GM21515 (cell line): ENCODE measurements around the gene PCYT2.

Experiments used
- ATAC-seq: cut with Tn5 transposase; IDR thresholded peaks from one replicate; pipeline ENCODE4 v1.9.1; 2021; ENCODE audit not compliant: unreplicated experiment

The PCYT2 gene

DNA sequence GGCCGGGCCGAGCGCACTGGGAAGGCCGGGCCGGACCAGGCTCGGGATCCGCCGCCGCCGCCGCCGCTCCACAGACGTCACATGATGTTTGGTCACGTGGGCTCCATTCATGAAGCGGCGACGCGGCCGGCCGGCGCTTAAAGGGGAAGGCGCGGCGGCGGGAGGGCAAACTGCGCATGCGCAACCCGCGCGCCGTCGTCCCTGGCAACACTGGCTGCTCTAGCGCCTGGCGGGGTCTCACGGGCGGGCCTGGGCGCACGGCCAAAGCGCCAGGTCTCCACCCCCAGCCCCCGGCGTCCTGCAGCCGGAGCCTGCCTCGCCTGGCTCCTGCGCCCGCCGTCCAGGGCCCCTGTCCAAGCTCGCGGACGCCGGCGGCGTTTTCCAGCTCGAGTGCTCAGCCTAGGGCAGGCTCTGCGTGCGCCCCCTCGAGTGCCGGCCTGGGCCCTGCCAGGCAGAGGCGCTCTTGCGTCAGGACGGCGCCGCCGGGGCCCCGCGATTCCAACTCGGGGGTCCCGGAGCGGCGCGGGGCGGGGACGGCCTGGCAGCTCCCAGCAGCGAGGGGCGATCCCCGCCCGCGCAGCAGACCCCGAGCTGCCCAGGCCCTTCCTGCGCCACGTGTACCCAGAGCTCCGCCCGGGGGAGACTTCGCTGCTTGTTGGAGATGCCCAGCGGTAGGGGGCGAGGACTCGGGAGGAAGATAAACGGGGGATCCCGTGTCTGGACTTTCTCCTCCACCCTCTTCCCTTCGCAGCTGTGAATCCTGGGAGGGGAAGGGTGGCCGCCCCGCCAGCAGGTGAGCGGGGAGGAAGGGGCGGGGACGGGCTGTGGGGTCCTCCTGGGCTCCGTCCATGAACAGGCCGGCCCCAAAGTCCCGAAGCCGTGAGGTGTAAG, 16.7 kb upstream of the PCYT2 start, which contains the start of gene MAFG:
TSS of gene MAFG (minus strand) at position 83 of the 891 bp plus-strand sequence. CDS start 4,550 bp downstream, outside the sequence.
- peak; percentile 49 for ATAC-seq

DNA sequence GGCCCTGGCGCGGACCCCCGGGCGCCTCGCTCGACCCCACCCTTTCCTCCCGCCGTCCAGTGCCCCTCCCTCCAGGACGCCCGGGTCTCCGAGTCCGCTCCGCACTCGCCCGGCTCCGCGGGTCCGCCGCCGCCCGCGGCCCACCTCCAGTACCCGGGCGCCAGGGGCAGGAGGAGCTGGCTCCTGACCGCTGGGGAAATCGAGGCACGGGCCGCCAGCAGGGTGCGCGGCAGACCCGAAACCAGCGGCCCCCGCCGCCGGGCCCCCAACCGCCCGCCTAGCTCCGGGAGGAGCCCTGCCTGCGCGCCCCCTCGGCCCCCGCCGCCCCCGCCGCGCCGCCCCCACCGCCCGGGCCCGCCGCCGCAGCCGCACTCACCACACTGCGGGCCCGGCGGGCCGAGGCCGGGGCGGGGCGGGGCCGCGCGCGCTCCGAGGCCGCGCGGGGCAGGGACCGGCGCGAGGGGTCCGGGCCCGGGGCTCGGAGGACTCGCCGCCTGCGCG, 16.0 kb upstream of the PCYT2 start:
- peak; percentile 15 for ATAC-seq

DNA sequence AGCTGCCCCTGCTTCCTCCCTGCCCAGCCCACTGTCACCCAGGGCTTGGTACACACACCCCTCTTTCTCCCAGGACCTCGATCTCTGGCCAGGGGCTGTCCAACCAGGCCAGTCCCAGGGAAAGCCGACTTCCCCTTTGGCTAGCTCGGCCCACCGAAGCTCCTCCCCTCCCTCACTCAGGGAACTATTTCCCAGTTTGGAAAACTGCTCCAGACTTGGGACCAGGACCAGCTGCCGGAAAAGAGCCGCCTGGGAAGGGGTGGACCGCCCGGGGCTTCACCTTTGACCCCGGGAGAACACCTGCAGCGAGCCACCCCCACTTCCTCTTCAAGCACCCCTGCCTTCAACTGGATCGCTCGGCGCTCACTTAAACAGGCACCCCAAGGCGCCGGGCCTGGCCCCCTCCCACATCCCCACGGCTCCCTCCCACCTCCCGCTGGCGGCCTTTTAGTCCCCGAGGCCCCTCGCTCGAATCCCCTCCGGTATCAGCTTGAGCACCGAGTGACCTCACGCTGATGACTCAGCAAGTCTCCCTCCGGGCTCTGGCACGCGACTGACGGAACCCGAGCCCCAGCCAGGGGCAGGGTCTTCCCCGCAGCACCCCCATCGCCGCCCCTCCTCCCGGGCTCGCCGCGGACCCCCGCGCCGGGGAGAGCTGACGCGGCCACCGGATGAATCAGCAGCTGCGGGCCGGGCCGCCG, 15.4 kb upstream of the PCYT2 start:
- peak; percentile 13 for ATAC-seq

DNA sequence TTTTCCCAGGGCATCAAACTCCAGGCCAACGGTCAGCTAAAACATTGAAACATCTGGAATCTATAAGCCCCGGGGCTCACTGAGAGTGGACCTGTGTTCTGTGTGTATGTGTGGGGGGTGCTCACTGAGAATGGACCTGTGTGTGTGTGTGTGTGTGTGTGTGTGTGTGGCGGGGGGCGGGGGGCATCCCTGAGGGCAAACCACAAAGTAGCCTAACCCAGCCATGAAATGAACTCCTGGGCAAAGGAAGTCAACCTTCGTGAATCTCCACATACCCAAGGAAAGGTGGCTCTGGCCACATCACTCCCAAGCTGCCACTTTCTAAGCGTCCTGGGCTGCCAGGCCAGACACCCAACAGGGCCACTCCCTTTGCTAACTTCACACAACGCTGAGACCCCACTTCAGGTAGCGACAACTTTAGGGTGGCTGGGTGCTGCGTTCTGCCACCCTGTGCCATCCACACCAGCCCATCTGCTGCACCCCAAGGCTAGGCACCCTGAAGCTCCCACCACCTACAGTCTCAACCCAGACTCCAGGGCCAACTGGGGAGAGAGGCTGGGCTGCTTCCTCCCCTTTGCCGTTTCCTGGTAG, 14.8 kb upstream of the PCYT2 start:
- no peak for ATAC-seq

DNA sequence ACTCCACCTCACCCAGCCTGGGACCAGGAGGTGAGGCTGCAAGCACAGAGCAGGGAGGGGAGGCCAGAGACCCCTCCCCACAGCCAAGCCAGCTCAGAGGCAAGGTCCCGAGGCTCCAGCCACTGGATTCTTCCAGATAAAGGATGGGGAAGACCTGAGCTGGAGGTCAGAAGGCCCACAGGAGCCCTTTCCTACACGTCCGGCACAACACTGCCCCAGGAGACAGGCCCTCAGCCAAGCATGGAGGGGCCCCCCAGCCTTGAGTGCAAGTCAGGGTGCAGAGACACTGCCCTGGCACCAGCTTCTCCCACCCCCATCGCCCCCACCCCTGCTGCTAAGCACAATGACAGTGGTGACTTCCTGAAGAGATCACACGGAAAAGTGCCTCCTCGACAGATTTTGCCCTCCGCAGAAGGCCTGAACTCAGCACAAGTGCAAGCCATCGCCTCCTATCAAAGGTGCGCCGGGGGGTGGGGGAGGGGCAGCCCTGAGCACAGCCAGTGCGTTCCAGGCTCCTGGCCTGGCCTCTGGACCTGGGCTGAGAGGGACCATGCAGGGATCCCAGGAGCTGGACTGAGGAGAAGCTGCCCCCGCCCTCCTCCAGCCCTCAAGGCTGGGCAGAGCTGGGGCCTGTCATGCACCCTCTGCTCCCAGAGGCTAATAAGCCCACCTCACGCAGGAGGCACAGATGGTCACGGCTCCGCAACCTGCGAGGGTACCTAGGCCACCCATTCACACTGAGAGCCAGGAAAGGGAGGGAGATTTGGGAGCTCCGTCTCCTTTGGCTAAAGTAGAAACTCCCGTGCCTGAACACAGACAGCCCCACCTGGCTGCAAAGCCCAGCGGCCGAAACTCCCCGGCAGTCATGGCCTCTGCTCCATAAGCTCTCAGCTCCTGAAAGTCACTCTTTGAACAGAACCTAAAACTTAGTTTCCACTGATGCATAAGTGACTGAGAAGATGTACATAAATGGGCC, 13.6 kb upstream of the PCYT2 start:
- no peak for ATAC-seq

DNA sequence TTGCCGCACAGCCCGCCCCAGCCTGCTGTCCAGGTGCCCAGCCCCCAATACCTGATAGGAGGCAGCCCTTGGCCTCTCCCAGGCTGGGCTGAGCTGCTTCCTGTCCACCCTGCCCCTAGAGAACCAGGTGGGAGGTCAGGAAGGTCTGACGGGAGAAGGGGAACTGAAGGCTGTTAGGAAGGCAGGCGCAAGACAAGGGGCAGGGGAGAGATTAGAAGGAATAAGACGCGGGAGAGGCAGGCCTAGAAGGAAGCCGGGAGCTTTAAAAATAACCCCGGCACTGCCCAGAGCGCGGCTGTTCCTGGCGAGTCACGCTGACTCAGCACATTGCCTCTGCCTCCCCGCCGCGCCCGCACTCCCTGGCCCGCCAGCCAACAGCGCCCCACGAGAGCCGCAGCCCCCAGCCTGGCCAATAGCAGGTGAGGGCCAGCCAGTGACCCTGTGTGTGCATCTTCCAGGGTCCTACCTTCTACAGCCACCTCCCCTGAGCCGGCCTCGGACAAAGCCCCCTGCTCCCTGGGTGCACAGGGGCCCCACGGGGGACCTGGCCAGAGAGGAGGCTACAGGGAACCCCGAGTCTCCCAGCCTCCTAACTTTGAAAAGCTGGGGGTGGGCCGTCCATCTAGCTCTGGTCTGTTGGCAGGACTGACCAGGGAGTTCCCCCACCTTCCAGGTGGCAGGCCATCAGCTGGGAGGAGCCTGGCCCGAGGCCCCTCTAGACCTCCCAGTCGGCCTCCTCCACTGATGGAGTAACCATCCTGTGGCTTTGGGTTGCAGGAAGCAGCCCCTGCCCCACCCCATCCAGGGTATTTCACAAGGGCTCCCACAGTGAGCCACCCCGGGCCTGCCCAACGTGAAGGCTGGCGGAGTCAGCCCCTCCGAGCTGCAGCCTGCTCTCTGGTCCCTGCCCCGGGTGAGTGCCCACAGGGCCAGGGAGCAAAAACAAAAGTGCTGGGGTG, 12.4 kb upstream of the PCYT2 start:
- no peak for ATAC-seq

DNA sequence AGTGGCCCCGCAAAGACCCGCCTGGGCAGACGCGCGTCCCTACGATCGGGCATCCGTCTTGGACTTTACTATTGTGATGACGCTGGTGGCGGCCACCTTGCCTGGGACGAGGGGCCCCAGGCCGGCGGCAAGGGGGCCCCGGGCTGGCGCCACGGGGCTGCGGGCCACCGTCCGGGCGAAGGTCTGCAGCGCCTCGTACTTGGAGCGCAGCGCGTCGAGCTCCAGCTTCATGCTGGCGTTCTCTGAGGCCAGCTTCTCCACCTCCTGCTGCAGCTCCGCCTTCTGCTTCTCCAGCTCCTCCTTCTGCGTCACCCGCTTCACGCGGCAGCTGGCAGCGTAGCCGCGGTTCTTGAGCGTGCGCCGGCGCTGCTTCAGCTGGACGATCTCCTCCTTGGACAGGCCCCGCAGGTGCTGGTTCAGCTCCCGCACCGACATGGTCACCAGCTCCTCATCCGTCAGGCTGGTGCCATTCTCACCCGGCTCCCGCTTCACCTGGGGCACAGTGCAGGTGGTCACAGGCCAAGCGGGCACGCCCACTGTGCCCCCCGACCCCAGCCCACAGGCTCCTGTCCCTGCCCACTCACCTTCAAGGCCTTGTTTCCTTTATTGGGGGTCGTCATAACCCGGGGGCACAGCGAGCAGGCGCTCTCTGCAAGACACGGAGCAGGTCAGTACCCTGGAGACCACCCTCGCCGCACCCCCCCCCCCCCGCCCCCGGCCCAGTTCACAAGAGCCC, 11.5 kb upstream of the PCYT2 start:
- no peak for ATAC-seq

- no peak for ATAC-seq
Observed at GRCh38 chr17:81921996-81922565, 10.9 kb upstream of the PCYT2 start.

DNA sequence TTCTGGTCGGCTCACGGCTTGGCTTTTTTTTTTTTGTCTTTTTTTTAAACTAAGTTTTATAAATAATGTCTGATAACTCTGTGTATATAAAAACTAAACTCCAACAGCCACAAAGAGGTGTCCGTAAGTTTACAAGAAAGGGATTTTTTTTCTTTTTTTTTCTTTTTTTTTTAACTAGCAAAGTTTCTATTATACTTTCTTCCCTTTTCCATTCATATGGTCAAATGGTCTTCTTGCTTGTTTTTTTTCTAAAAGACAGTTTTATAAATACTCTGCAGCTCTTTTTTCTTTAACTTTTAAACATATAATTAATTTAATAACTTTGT, 10.3 kb upstream of the PCYT2 start:
- no peak for ATAC-seq

DNA sequence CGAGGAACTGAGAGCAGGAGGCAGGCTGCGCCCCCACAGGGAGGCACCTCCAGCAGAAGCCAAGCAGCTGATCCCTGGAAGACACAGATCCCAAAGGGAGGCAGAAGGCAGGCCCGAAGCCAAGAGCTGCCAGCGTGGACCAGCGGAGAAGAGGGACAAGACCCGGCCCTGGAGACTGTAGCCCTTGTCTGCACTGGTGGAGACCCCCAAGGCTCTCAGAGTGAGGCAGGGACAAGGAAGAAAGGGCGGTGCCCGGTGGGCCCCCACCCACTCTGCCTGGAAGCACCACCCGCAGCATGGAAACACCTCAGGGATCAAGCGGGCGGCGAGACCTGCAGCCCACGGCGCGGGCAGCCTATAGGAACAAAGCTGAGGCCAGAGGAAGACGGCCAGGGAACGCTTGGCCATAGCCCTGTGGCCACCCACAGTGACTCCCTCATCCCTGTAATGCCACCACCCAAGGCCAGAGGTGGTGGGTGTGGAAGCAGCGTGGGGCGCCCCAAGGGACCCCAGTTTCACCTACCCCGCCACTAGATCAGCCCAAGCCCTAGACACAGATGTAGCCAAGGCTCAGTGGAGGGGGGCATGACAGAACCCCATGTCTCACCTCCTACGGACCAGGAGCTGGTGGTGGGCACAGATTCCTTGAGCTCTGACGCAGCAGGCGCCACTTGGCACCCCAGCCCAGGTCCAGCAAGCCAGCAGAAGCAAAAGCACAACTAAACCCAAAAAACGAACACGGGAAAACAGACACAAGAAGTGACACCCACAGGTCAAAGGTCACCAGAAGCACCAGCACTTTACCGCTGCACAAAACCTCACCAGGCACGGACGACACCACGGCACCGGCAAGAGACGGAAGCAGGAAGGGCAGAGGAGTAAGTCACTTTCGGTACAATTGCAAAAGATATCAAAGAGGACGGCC, 9.7 kb upstream of the PCYT2 start:
- no peak for ATAC-seq

- no peak for ATAC-seq
Observed at GRCh38 chr17:81918832-81919545, 7.8 kb upstream of the PCYT2 start.

DNA sequence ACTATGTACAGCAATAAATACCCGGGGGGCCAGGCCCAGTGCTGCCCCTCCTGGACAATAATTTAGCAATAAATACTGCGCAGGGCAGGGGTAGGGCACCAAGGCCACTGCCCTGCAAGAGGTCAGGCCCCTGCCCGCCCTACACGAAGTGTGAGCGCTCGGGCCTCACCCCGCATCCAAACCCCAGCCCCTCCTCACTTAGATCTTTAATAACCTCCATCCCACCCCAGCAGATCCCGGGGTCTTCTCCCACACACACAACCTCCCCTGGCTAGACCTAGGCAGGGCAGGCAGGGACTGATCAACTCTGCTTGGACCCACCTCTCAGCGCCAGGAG, 7.1 kb upstream of the PCYT2 start:
- ATAC-seq: peak; percentile 7

DNA sequence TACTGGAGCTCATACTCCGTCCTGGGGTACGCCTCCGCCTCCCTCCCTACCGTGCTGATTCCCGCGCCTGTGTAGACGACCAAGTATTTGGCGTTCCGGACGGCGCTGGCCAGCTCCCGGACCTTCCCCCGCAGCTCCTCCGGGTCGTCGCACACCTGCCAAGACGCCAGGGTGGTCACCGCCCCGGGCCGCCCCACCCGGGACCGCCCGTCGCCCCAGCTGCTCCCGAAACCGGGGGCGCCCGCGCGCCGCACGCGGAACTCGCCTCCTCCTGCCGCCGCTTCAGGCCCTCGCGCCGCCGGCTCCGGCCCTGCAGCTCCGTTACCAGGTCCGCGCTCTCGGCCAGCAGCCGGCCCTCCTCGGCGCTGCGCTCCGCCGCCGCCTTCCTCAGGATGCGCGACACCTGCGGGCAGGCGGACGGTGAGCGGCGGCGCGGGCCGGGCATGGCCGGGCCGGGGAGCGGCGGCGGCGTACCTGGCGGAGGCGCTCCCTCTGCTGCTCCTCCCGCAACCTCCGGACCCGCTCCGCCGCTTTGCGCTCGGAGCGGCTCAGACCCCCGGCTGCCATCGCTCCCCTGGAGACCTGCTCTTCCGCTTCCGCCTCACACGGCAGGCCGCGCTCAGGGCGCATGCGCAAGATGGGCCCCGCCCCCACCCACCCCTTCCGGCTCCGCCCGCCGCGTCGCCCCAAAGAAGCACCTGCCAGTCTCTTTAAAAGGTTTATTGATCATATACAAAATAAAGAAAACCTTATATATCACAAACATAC, 6.5 kb upstream of the PCYT2 start, which contains the start of gene SIRT7:
TSS of gene SIRT7 (minus strand) at position 612 of the 768 bp plus-strand sequence. CDS start at position 567, 45 bp downstream.
- ATAC-seq: peak; percentile 53

DNA sequence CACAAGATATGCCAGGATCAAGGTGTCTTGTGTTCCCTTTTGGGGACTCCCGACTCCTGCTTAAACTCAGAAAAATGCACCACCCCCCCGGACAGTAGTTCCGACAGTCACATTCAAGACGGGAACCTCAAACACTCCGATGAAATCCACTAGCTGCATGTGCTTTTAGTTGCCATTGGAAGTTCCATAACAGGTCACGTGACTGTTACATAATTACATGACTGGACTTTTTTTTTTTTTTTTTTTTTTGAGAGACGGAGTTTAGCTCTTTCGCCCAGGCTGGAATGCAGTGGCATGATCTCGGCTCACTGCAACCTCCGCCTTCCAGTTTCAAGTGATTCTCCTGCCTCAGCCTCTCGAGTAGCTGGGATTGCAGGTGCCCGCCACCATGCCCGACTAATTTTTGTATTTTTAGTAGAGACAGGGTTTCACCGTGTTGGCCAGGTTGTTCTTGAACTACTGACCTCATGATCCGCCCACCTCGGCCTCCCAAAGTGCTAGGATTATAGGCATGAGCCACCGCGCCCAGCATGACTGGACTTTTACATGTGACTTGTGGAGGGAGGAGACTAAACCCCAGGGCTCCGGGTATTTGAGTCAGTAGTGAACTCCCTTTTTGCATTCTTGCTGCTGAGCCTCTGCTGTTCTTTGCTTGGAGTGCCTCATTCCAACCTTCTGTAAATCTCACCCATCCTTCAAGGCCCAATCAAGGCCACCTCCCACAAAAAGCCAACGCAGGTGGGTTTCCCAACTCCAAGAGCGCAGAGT, 5.2 kb upstream of the PCYT2 start:
- no peak for ATAC-seq

DNA sequence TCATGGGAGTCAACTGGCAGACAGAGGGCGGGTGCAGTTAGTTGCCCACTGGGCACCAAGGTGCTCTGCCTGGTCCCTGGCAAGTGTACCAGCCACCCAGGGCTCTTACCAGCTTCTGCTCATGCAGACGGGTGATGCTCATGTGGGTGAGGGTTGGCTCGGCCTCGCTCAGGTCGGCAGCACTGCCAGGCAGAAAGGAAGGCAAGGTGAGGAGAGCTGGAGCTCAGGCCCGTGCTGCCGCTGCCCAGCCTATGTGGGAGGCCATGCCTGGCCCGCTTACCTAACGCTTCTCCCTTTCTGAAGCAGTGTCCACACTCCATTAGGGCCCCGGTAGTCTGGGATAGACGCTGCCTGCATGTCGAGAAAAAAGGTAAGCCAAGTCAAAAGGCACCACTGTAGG, 4.1 kb upstream of the PCYT2 start:
- ATAC-seq: no peak
